Measurements from ENCODE around the gene ACSF3.
"Not testable (repeated sequence)": the region's sequence is repeated elsewhere in the genome, so short reads cannot be mapped to it uniquely, and the experiment has no call there.

Gene ACSF3

GRCh38 chr16:89160977-89161701, 67.5 kb downstream of the ACSF3 start:
- no peak overlapping the region for H3K27ac Mint-ChIP-seq
- peaks cover 10% of the 10 kb centered on the region for H3K9me3 Mint-ChIP-seq
- H3K4me3 Mint-ChIP-seq = no peak overlapping the region

GRCh38 chr16:89161763-89162713, 68.4 kb downstream of the ACSF3 start:
- no peak overlapping the region for H3K4me3 Mint-ChIP-seq
- H3K36me3 Mint-ChIP-seq (ENCODE audit: low read depth) = no peaks in the 10 kb centered on the region
- H3K27ac Mint-ChIP-seq = no peak overlapping the region

More at GRCh38 chr16:89160977-89161701, 67.5 kb downstream of the ACSF3 start:
- H3K36me3 Mint-ChIP-seq (ENCODE audit: low read depth) = no peaks in the 10 kb centered on the region
- H3K4me1 Mint-ChIP-seq (ENCODE audit: low read depth) = no peaks in the 10 kb centered on the region
- no peaks in the 10 kb centered on the region for H3K27me3 Mint-ChIP-seq (ENCODE audit: low read depth)

GRCh38 chr16:89163297-89163696, 69.6 kb downstream of the ACSF3 start:
- Mint-ChIP-seq H3K9me3 (peaks cover 3% of the 10 kb centered on the region), H3K27ac (no peak overlapping the region)

More at GRCh38 chr16:89161763-89162713, 68.4 kb downstream of the ACSF3 start:
- no peaks in the 10 kb centered on the region for H3K4me1 Mint-ChIP-seq (ENCODE audit: low read depth)
- peaks cover 10% of the 10 kb centered on the region for H3K9me3 Mint-ChIP-seq
- H3K27me3 Mint-ChIP-seq (ENCODE audit: low read depth) = no peaks in the 10 kb centered on the region

GRCh38 chr16:89164436-89164835, 70.8 kb downstream of the ACSF3 start:
- no peak overlapping the region for H3K4me3 Mint-ChIP-seq
- no peak overlapping the region for H3K27ac Mint-ChIP-seq
- no peaks in the 10 kb centered on the region for H3K36me3 Mint-ChIP-seq (ENCODE audit: low read depth)
- H3K27me3 Mint-ChIP-seq (ENCODE audit: low read depth) = peaks cover 6% of the 10 kb centered on the region
- H3K4me1 Mint-ChIP-seq (ENCODE audit: low read depth) = no peaks in the 10 kb centered on the region
- H3K9me3 Mint-ChIP-seq = no peaks in the 10 kb centered on the region

More at GRCh38 chr16:89163297-89163696, 69.6 kb downstream of the ACSF3 start:
- no peaks in the 10 kb centered on the region for H3K4me1 Mint-ChIP-seq (ENCODE audit: low read depth)
- no peaks in the 10 kb centered on the region for H3K36me3 Mint-ChIP-seq (ENCODE audit: low read depth)
- no peak overlapping the region for H3K4me3 Mint-ChIP-seq
- H3K27me3 Mint-ChIP-seq (ENCODE audit: low read depth) = no peaks in the 10 kb centered on the region

- H3K36me3 Mint-ChIP-seq (ENCODE audit: low read depth) = no peaks in the 10 kb centered on the region
- no peaks in the 10 kb centered on the region for H3K9me3 Mint-ChIP-seq
- no peaks in the 10 kb centered on the region for H3K4me1 Mint-ChIP-seq (ENCODE audit: low read depth)
- H3K27me3 Mint-ChIP-seq (ENCODE audit: low read depth) = peaks cover 6% of the 10 kb centered on the region
- no peak overlapping the region for H3K27ac Mint-ChIP-seq
- no peak overlapping the region for H3K4me3 Mint-ChIP-seq
Measured at GRCh38 chr16:89164847-89165680, 71.4 kb downstream of the ACSF3 start.

- not testable (repeated sequence) for H3K27me3 Mint-ChIP-seq (ENCODE audit: low read depth); H3K4me1 Mint-ChIP-seq (ENCODE audit: low read depth); H3K36me3 Mint-ChIP-seq (ENCODE audit: low read depth); H3K27ac Mint-ChIP-seq; H3K9me3 Mint-ChIP-seq; H3K4me3 Mint-ChIP-seq
Measured at GRCh38 chr16:89165681-89165979, 72.0 kb downstream of the ACSF3 start.

GRCh38 chr16:89166696-89167424, 73.2 kb downstream of the ACSF3 start:
- H3K4me3 Mint-ChIP-seq = no peak overlapping the region
- H3K36me3 Mint-ChIP-seq (ENCODE audit: low read depth) = no peaks in the 10 kb centered on the region
- H3K9me3 Mint-ChIP-seq = no peaks in the 10 kb centered on the region
- H3K27ac Mint-ChIP-seq = no peak overlapping the region
- peaks cover 6% of the 10 kb centered on the region for H3K27me3 Mint-ChIP-seq (ENCODE audit: low read depth)
- peaks cover 6% of the 10 kb centered on the region for H3K4me1 Mint-ChIP-seq (ENCODE audit: low read depth)

- Mint-ChIP-seq H3K27ac (no peak overlapping the region), H3K36me3 (ENCODE audit: low read depth) (no peaks in the 10 kb centered on the region), H3K4me3 (no peak overlapping the region), H3K27me3 (ENCODE audit: low read depth) (peaks cover 6% of the 10 kb centered on the region), H3K4me1 (ENCODE audit: low read depth) (peaks cover 6% of the 10 kb centered on the region), H3K9me3 (no peaks in the 10 kb centered on the region)
Measured at GRCh38 chr16:89167425-89167941, 73.8 kb downstream of the ACSF3 start.

- H3K27ac Mint-ChIP-seq = no peak overlapping the region
- H3K4me1 Mint-ChIP-seq (ENCODE audit: low read depth) = peaks cover 6% of the 10 kb centered on the region
- H3K4me3 Mint-ChIP-seq = no peak overlapping the region
- no peaks in the 10 kb centered on the region for H3K9me3 Mint-ChIP-seq
- H3K27me3 Mint-ChIP-seq (ENCODE audit: low read depth) = peaks cover 6% of the 10 kb centered on the region
- no peaks in the 10 kb centered on the region for H3K36me3 Mint-ChIP-seq (ENCODE audit: low read depth)
Measured at GRCh38 chr16:89168381-89169189, 74.9 kb downstream of the ACSF3 start.

GRCh38 chr16:89169778-89170177, 76.1 kb downstream of the ACSF3 start:
- peaks cover 6% of the 10 kb centered on the region for H3K4me1 Mint-ChIP-seq (ENCODE audit: low read depth)
- peaks cover 6% of the 10 kb centered on the region for H3K27me3 Mint-ChIP-seq (ENCODE audit: low read depth)
- H3K4me3 Mint-ChIP-seq = no peak overlapping the region
- no peak overlapping the region for H3K27ac Mint-ChIP-seq
- H3K9me3 Mint-ChIP-seq = no peaks in the 10 kb centered on the region
- no peaks in the 10 kb centered on the region for H3K36me3 Mint-ChIP-seq (ENCODE audit: low read depth)

GRCh38 chr16:89170346-89171215, 76.9 kb downstream of the ACSF3 start:
- no peaks in the 10 kb centered on the region for H3K9me3 Mint-ChIP-seq
- H3K27ac Mint-ChIP-seq = no peak overlapping the region
- H3K4me3 Mint-ChIP-seq = peak overlapping the region; percentile 76
- H3K27me3 Mint-ChIP-seq (ENCODE audit: low read depth) = peaks cover 6% of the 10 kb centered on the region
- H3K4me1 Mint-ChIP-seq (ENCODE audit: low read depth) = peaks cover 6% of the 10 kb centered on the region
- H3K36me3 Mint-ChIP-seq (ENCODE audit: low read depth) = no peaks in the 10 kb centered on the region
